SK-N-SH (cell line): Measurements from ENCODE around the gene GIT2.

Source experiments
- EZH2phosphoT487 ChIP-seq: fragments of 200-600 bp; sonication (generic); IDR thresholded peaks from 2 replicates; pipeline ENCODE4 v1.6.1; 2017; ENCODE audit warnings: low read depth, mixed run types, mild to moderate bottlenecking, antibody characterized with exemption, moderate library complexity, borderline replicate concordance
- RAD21 ChIP-seq: IDR thresholded peaks from 2 replicates; pipeline ENCODE4 v1.6.1; 2012; ENCODE audit warnings: mild to moderate bottlenecking, low read length

DNA sequence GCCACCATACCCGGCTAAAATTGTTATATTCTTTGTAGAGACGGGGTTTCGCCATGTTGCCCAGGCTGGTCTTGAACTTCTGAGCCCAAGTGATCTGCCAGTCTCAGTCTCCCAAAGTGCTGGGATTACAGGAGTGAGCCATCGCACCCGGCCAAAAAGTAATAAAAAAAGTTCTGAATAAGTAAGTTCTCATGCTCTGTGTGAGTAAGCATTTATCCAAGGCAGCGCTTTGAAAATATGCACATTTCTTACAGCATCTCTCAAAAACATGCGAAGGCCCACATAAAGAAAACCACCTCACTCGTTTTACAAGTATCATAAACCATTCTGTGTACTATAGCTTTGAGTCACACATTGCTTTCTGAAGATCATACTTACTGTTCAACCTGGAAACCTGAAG, 8.6 kb downstream of the GIT2 start:
- TF ChIP-seq RAD21 (no peak), EZH2phosphoT487 (no peak)
